ENCODE measurements around the gene NTRK2.

GRCh38 chr9:84922051-84922450, 252.5 kb downstream of the NTRK2 start:
- TF ChIP-seq PKNOX1 (IDR thresholded peaks at IDR 0.05) (no peak), FOXK2 (IDR thresholded peaks at IDR 0.05) (no peak), SP1 (IDR thresholded peaks at IDR 0.05) (no peak), FOXA1 (IDR thresholded peaks at IDR 0.05) (no peak), LEF1 (IDR thresholded peaks at IDR 0.05; ENCODE audit: borderline replicate concordance) (no peak), SUZ12 (IDR thresholded peaks at IDR 0.05) (no peak), FOXM1 (IDR thresholded peaks at IDR 0.05; ENCODE audit: borderline replicate concordance) (no peak), BHLHE40 (IDR thresholded peaks at IDR 0.05; ENCODE audit: borderline replicate concordance) (no peak), HDGF (IDR thresholded peaks at IDR 0.05; ENCODE audit: borderline replicate concordance) (no peak), TARDBP (IDR thresholded peaks at IDR 0.05) (no peak), ELF4 (IDR thresholded peaks at IDR 0.05) (no peak), ZNF384 (IDR thresholded peaks at IDR 0.05) (no peak), L3MBTL2 (conservative IDR thresholded peaks at IDR 0.05) (no peak), NFRKB (IDR thresholded peaks at IDR 0.05) (no peak)

All from HEK293T (cell line).